Endodermal cell (in vitro differentiated cells): ENCODE data around the gene CNIH2. TPM values are rescaled to one million over a fixed set of nuclear protein-coding genes. Genes with fewer than 3 reads are reported as not detected.
A peak's percentile ranks its signal among the peaks of the same experiment; 100 is the strongest.

ENCODE experiments used
- DNase-seq: peaks from one replicate; pipeline ENCODE4 v3.0.0-alpha.2; 2017
- H3K27ac ChIP-seq: 2 replicates; pipeline ENCODE4 v1.5.1; 2013; ENCODE audit warnings: mild to moderate bottlenecking, low read depth, low read length, moderate library complexity
- H3K27me3 ChIP-seq: 2 replicates; pipeline ENCODE4 v1.6.1; 2013; ENCODE audit warnings: mild to moderate bottlenecking, low read length, moderate library complexity; ENCODE audit not compliant: insufficient read depth, control insufficient read depth, poor library complexity, severe bottlenecking
- H3K36me3 ChIP-seq: 2 replicates; pipeline ENCODE4 v1.7.0; 2013; ENCODE audit warnings: mild to moderate bottlenecking, low read length, moderate library complexity; ENCODE audit not compliant: control insufficient read depth, insufficient read depth
- H3K4me1 ChIP-seq: one replicate; pipeline ENCODE4 v1.7.0; 2013; ENCODE audit warnings: low read length; ENCODE audit not compliant: control insufficient read depth, insufficient read depth
- H3K4me3 ChIP-seq: 2 replicates; pipeline ENCODE4 v1.5.1; 2013; ENCODE audit warnings: mild to moderate bottlenecking, low read length, moderate library complexity
- H3K9ac ChIP-seq: 2 replicates; pipeline ENCODE4 v1.6.1; 2013; ENCODE audit warnings: mild to moderate bottlenecking, low read length, moderate library complexity; ENCODE audit not compliant: poor library complexity, severe bottlenecking; ENCODE audit errors: extremely low read depth
- H3K9me3 ChIP-seq: 2 replicates; pipeline ENCODE4 v1.6.1; 2013; ENCODE audit warnings: mild to moderate bottlenecking, low read length, moderate library complexity; ENCODE audit not compliant: control insufficient read depth
- H3K27ac Mint-ChIP-seq: 2 replicates; pipeline ENCODE4 v1.8.0; 2020; ENCODE audit warnings: mixed read lengths
- H3K27me3 Mint-ChIP-seq: 2 replicates; pipeline ENCODE4 v1.8.0; 2021; ENCODE audit warnings: mild to moderate bottlenecking, mixed read lengths; ENCODE audit not compliant: insufficient read depth
- H3K36me3 Mint-ChIP-seq: 2 replicates; pipeline ENCODE4 v1.8.0; 2020; ENCODE audit warnings: low read depth, mixed read lengths
- H3K4me1 Mint-ChIP-seq: 2 replicates; pipeline ENCODE4 v1.8.0; 2020; ENCODE audit warnings: mixed read lengths
- H3K4me3 Mint-ChIP-seq: 2 replicates; pipeline ENCODE4 v1.8.0; 2020; ENCODE audit warnings: mild to moderate bottlenecking, moderate library complexity, mixed read lengths
- H3K9me3 Mint-ChIP-seq: 2 replicates; pipeline ENCODE4 v1.8.0; 2020; ENCODE audit warnings: mild to moderate bottlenecking, mixed read lengths
- WGBS, 2 experiments: methylation state at CpG; one replicate each; pipeline versions ENCODE4 v1.1.5 to v1.1.7; 2013; ENCODE audit warnings: missing lambda C conversion rate in 2 of 2, mixed read lengths in 1 of 2; ENCODE audit not compliant: insufficient coverage in 1 of 2, insufficient read length in 1 of 2; 5-methylcytosine and 5-hydroxymethylcytosine counted together
- long read RNA-seq, 4 experiments: library from polyadenylated mRNA in 2 of 4; library from RNA in 1 of 4; library from capped mRNA in 1 of 4; stranded (forward) in 3 of 4; unstranded in 1 of 4; transcript quantifications; one replicate each; pipeline ENCODE4 v2.0.0, GENCODE V29; 2020 to 2021; ENCODE audit warnings: inconsistent platforms in 1 of 4
- polyA plus RNA-seq, 2 experiments: library from polyadenylated mRNA; stranded (reverse); fragments of 50-300 nt; gene quantifications; one replicate each; pipeline ENCODE4 v1.2.3, GENCODE V29; 2013
- total RNA-seq, 2 donors: library from RNA; stranded (reverse); fragmentation: NEBNext Ultra II Directional in 1 of 2; extraction: Animal tissue kit (Norgen Biotek cat#: 25700) in 1 of 2; gene quantifications; 2 replicates in 1 of 2; 3 replicates in 1 of 2; pipeline ENCODE4 v1.2.1, GENCODE V29; 2021
- TF ChIP-seq, protein P1 (sequence below): fragments of 200-600 bp; sonication (generic); conservative IDR thresholded peaks from 2 replicates; pipeline ENCODE4 v1.5.0; 2021; ENCODE audit warnings: antibody characterized with exemption, mild to moderate bottlenecking

Gene CNIH2
- total RNA-seq, result 1 to 10 TPM; 3.5 to 3.8 TPM
- polyA plus RNA-seq (2013, experiment 1 of 2), result 74.4 TPM
- 67.1 TPM for polyA plus RNA-seq (2013, experiment 2 of 2)
- long read RNA-seq, experiment 1, result 0 reads
- long read RNA-seq, experiment 2, result 0 reads
- long read RNA-seq, experiment 3, result 0 reads
- long read RNA-seq, experiment 4, result 0 reads

DNA sequence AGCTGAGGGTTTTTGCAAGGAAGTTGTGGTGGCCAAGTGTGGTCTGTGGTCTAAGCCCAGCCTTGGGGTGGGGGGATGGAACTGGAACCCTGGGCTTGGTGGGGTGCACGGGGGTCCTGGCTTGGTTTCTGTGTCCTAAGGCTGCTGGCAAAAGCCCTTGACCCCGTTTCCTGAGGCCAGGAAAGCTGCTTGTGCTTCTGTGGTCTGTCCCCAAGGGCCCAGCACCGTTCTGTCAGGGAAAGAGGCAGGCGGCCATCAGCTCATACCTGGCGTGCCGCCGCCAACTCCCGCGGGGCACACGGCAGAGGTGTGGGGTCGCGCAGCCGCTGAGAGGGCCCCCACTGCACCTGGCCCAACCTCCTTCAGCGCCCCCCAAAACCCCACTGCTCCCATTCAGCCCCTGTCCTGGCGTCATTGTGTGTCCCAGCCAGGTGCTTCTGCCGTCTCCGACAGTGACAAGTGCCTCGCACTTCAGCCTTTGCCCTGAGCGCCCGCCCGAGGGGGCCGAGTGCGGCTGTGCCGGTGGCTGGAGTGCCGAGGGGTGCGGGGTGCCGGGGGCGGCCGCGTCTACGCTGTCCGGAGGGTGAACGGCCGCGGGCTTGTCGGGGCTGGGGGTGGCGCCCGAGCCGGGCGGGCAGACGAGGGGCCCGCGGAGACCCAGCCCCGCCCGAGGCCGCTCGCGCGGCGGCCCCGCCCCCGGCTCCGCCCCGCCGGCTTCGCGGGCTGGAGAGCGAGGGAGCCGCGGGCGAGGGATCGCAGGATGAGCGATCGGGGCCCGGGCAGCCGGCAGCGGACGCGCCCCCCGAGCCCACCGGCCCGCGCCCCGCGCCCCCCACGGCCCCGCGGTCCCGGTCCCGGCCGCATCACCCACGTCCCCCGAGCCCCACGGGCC lies at the start of gene CNIH2:
Gene CNIH2 (plus strand): TSS at position 705 of the 892 bp plus-strand sequence. CDS start 282 bp downstream, outside the sequence.
- Mint-ChIP-seq H3K36me3 (peaks cover 22% of the 10 kb centered on the region), H3K9me3 (no peaks in the 10 kb centered on the region), H3K4me3 (peak within 1 kb of the TSS; percentile 43), H3K27me3 (peaks cover 30% of the 10 kb centered on the region), H3K4me1 (no peaks in the 10 kb centered on the region), H3K27ac (no peak within 1 kb of the TSS)
- TF ChIP-seq, protein P1, sequence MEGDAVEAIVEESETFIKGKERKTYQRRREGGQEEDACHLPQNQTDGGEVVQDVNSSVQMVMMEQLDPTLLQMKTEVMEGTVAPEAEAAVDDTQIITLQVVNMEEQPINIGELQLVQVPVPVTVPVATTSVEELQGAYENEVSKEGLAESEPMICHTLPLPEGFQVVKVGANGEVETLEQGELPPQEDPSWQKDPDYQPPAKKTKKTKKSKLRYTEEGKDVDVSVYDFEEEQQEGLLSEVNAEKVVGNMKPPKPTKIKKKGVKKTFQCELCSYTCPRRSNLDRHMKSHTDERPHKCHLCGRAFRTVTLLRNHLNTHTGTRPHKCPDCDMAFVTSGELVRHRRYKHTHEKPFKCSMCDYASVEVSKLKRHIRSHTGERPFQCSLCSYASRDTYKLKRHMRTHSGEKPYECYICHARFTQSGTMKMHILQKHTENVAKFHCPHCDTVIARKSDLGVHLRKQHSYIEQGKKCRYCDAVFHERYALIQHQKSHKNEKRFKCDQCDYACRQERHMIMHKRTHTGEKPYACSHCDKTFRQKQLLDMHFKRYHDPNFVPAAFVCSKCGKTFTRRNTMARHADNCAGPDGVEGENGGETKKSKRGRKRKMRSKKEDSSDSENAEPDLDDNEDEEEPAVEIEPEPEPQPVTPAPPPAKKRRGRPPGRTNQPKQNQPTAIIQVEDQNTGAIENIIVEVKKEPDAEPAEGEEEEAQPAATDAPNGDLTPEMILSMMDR, result no peak
- Histone ChIP-seq H3K4me1 (peaks cover 2% of the 10 kb centered on the region), H3K4me3 (no peak within 1 kb of the TSS), H3K27ac (peak within 1 kb of the TSS; percentile 78), H3K9me3 (no peaks in the 10 kb centered on the region), H3K9ac (no peak within 1 kb of the TSS), H3K27me3 (peaks cover 14% of the 10 kb centered on the region), H3K36me3 (peaks cover 21% of the 10 kb centered on the region)
- DNase-seq, result peak; percentile 83
- 4 to 19% methylated on average over 7 to 84 of the region's 84 CpGs for WGBS, 2 experiments

DNA sequence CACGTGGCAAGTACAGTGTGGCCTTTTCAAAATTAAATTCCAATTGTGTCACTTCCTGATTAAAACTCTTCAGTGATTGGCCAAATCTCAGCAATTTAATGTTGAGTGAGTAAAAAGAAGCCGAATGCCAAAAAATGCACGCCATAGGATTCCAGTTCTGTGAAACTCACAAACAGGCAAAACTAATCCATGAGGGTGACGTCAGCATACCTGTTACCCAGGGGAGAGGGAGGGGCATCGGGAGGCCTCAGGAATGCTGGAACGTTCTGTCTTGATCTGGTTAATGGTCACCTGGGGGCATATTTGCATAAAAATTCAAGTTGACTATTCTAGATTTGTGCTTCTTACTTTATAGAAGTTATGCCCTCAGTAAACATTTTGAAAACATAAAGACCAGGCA lies 49.5 kb upstream of the CNIH2 start:
- Histone ChIP-seq H3K27ac (no peak overlapping the region), H3K27me3 (no peaks in the 10 kb centered on the region), H3K36me3 (peaks cover 61% of the 10 kb centered on the region), H3K9me3 (no peaks in the 10 kb centered on the region), H3K4me3 (no peak overlapping the region), H3K9ac (no peak overlapping the region), H3K4me1 (no peaks in the 10 kb centered on the region)
- Mint-ChIP-seq H3K36me3 (peaks cover 64% of the 10 kb centered on the region), H3K4me3 (no peak overlapping the region), H3K27ac (peak overlapping the region; percentile 89), H3K9me3 (no peaks in the 10 kb centered on the region), H3K4me1 (peaks cover 3% of the 10 kb centered on the region), H3K27me3 (no peaks in the 10 kb centered on the region)
- DNase-seq, result peak; percentile 66
- TF ChIP-seq, protein P1, result no peak
- WGBS, 2 experiments, result 87 to 95% methylated on average over 4 to 6 of the region's 6 CpGs

DNA sequence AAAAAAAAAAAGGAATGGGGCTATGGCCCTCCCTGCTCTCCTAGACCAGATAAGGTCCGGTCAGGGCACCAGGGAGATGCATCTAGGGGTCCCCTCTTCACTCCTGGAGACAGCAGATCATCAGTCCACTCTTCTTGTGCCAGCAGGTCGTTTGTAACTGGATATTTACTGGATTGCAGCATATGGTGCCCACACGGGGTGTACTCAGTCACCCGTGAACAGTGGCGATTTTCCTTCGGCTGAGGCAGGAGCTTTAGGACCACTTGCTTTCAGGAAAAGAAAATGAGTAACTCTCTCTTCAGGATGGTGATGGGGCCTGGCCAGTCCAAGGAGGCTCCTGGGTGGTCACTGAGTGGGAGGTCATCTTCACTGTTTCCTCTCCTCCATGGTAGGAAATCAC lies 47.8 kb upstream of the CNIH2 start:
- Histone ChIP-seq H3K27ac (no peak overlapping the region), H3K9me3 (no peaks in the 10 kb centered on the region), H3K9ac (no peak overlapping the region), H3K36me3 (peaks cover 59% of the 10 kb centered on the region), H3K27me3 (no peaks in the 10 kb centered on the region), H3K4me1 (no peaks in the 10 kb centered on the region), H3K4me3 (no peak overlapping the region)
- no peak overlapping the region for H3K4me3 Mint-ChIP-seq
- H3K27me3 Mint-ChIP-seq, result no peaks in the 10 kb centered on the region
- peaks cover 65% of the 10 kb centered on the region for H3K36me3 Mint-ChIP-seq
- H3K4me1 Mint-ChIP-seq, result peaks cover 3% of the 10 kb centered on the region
- H3K9me3 Mint-ChIP-seq, result no peaks in the 10 kb centered on the region
- H3K27ac Mint-ChIP-seq, result no peak overlapping the region
- TF ChIP-seq, protein P1, result no peak
- 90 to 92% methylated on average over 6 of the region's 6 CpGs for WGBS, 2 experiments
- DNase-seq, result no peak
